Activated naive CD8-positive, alpha-beta T cell treated with anti-CD3 and anti-CD28 coated beads, Interleukin-2, amount 10 ng/mL, durations not matched to agents 7 days and 5 days (primary cell): Measurements from ENCODE around the gene TYSND1. TPM values are rescaled to one million over a fixed set of nuclear protein-coding genes. Genes with fewer than 3 reads are reported as not detected.

Experiments
- ATAC-seq: fragments of 150-1000 bp; cut with Tn5 transposase; one replicate; pipeline ENCODE4 v1.10.0; 2021; ENCODE audit warnings: low read depth, moderate library complexity
- POLR2A ChIA-PET: fragments of 350-600 bp; sonication (Branson Sonifier 250); formaldehyde crosslinking; loops from one replicate; lab custom pipeline; 2021; ENCODE audit warnings: antibody characterized with exemption; lab: Charles Lee
- DNase-seq: peaks from one replicate; pipeline ENCODE4 v3.0.0; 2021
- H3K27ac Mint-ChIP-seq: one replicate; pipeline ENCODE4 v1.8.0; 2022; ENCODE audit warnings: mild to moderate bottlenecking, mixed read lengths
- H3K27me3 Mint-ChIP-seq: one replicate; pipeline ENCODE4 v1.8.0; 2022; ENCODE audit warnings: mild to moderate bottlenecking, moderate library complexity, mixed read lengths
- H3K36me3 Mint-ChIP-seq: one replicate; pipeline ENCODE4 v1.8.0; 2021; ENCODE audit warnings: mild to moderate bottlenecking, mixed read lengths
- H3K4me1 Mint-ChIP-seq: one replicate; pipeline ENCODE4 v1.8.0; 2021; ENCODE audit warnings: mixed read lengths
- H3K4me3 Mint-ChIP-seq: one replicate; pipeline ENCODE4 v1.8.0; 2022; ENCODE audit warnings: mild to moderate bottlenecking, moderate library complexity, mixed read lengths
- H3K9me3 Mint-ChIP-seq: one replicate; pipeline ENCODE4 v1.8.0; 2021; ENCODE audit warnings: mixed read lengths
- total RNA-seq, 2 experiments: library from RNA; stranded (reverse); gene quantifications; one replicate each; pipeline ENCODE4 v1.2.3, GENCODE V29; 2021

TYSND1 gene
- total RNA-seq, 2 experiments from 2014 or later = 18.4 to 19.0 TPM

GRCh38 chr10:70090951-70091350 is 55.5 kb downstream of the TYSND1 start:
- ATAC-seq (no peak), DNase-seq (no peak)
- Mint-ChIP-seq H3K27me3 (no peaks in the 10 kb centered on the region), H3K4me3 (no peak overlapping the region), H3K36me3 (peaks cover 10% of the 10 kb centered on the region), H3K9me3 (no peaks in the 10 kb centered on the region), H3K4me1 (peaks cover 34% of the 10 kb centered on the region), H3K27ac (no peak overlapping the region)
- POLR2A ChIA-PET = interaction anchor here (0.7 to 1.0 kb wide), 2 partner anchors 16 to 25 kb away, joined by 4 read pairs; no protein-coding TSS in a partner anchor

GRCh38 chr10:70090013-70090412 is 56.5 kb downstream of the TYSND1 start:
- peaks cover 30% of the 10 kb centered on the region for H3K4me1 Mint-ChIP-seq
- ATAC-seq (no peak), DNase-seq (no peak)
- peaks cover 4% of the 10 kb centered on the region for H3K36me3 Mint-ChIP-seq
- H3K27ac Mint-ChIP-seq = no peak overlapping the region
- H3K27me3 Mint-ChIP-seq = peaks cover 2% of the 10 kb centered on the region
- POLR2A ChIA-PET = interaction anchor here (0.9 kb wide), 1 partner anchor 56 kb away, joined by 3 read pairs; the partner anchor contains the start of gene TYSND1
- H3K9me3 Mint-ChIP-seq = no peaks in the 10 kb centered on the region
- no peak overlapping the region for H3K4me3 Mint-ChIP-seq

GRCh38 chr10:70088308-70088698 is 58.2 kb downstream of the TYSND1 start:
- Mint-ChIP-seq H3K9me3 (no peaks in the 10 kb centered on the region), H3K27me3 (peaks cover 2% of the 10 kb centered on the region), H3K4me3 (no peak overlapping the region), H3K4me1 (peaks cover 15% of the 10 kb centered on the region), H3K27ac (no peak overlapping the region), H3K36me3 (no peaks in the 10 kb centered on the region)
- POLR2A ChIA-PET = no interaction called here
- ATAC-seq (no peak), DNase-seq (no peak)

Other genes starting within 250 kb of the TYSND1 start
- gene MACROH2A2, start 93.9 kb downstream of the TYSND1 start, total RNA-seq = 1 to 10 TPM; 9.3 to 9.6 TPM
- 1 to 10 TPM; 7.3 to 7.9 TPM for gene AIFM2, start 13.9 kb downstream of the TYSND1 start, total RNA-seq
- 100 to 1,000 TPM; 131 to 134 TPM for gene SAR1A, start 23.8 kb upstream of the TYSND1 start, total RNA-seq
- gene PPA1, start 86.7 kb upstream of the TYSND1 start, total RNA-seq = 100 to 1,000 TPM; 107 to 110 TPM
- gene NPFFR1, start 137.3 kb upstream of the TYSND1 start, total RNA-seq = under 1 TPM in 1 of 2 experiments, not detected in 1; 0.03 TPM
- 10 to 100 TPM; 13.0 to 13.3 TPM for gene LRRC20, start 235.9 kb upstream of the TYSND1 start, total RNA-seq